Adipocyte (in vitro differentiated cells): ENCODE data around the gene EXD2.
"Not testable (repeated sequence)": the region's sequence is repeated elsewhere in the genome, so short reads cannot be mapped to it uniquely, and the experiment has no call there.

Experiments used
- DNase-seq: peaks from one replicate; pipeline ENCODE4 v3.0.0-alpha.2; 2015; ENCODE audit warnings: low read depth
- H3K27me3 ChIP-seq: replicated peaks from 2 replicates; pipeline ENCODE4 v1.7.0; 2013; ENCODE audit warnings: mild to moderate bottlenecking, low read length, moderate library complexity; ENCODE audit not compliant: control insufficient read depth, insufficient read depth
- H3K36me3 ChIP-seq: 2 replicates; pipeline ENCODE4 v1.7.0; 2013; ENCODE audit warnings: low read length, mild to moderate bottlenecking, moderate library complexity; ENCODE audit not compliant: control insufficient read depth, insufficient read depth, severe bottlenecking
- H3K4me1 ChIP-seq: 2 replicates; pipeline ENCODE4 v1.7.0; 2013; ENCODE audit warnings: mild to moderate bottlenecking, low read length, moderate library complexity; ENCODE audit not compliant: control insufficient read depth, insufficient read depth
- H3K4me3 ChIP-seq: 2 replicates; pipeline ENCODE4 v1.7.0; 2013; ENCODE audit warnings: mild to moderate bottlenecking, low read length, moderate library complexity
- H3K9ac ChIP-seq: 2 replicates; pipeline ENCODE4 v1.7.0; 2013; ENCODE audit warnings: mild to moderate bottlenecking, low read length, moderate library complexity
- H3K9me3 ChIP-seq: 2 replicates; pipeline ENCODE4 v1.7.0; 2013; ENCODE audit warnings: mild to moderate bottlenecking, low read length, moderate library complexity; ENCODE audit not compliant: control insufficient read depth

EXD2 gene

GRCh38 chr14:69199786-69200185 lies 8.5 kb downstream of the EXD2 start:
- H3K9me3 ChIP-seq = no peaks in the 10 kb centered on the region
- no peaks in the 10 kb centered on the region for H3K36me3 ChIP-seq
- no peaks in the 10 kb centered on the region for H3K27me3 ChIP-seq
- no peak overlapping the region for H3K9ac ChIP-seq
- H3K4me3 ChIP-seq = no peak overlapping the region
- H3K4me1 ChIP-seq = no peaks in the 10 kb centered on the region
- no peak for DNase-seq

GRCh38 chr14:69204753-69205152 lies 13.5 kb downstream of the EXD2 start:
- H3K4me1 ChIP-seq = no peaks in the 10 kb centered on the region
- no peak overlapping the region for H3K4me3 ChIP-seq
- H3K9ac ChIP-seq = no peak overlapping the region
- no peaks in the 10 kb centered on the region for H3K36me3 ChIP-seq
- no peak for DNase-seq
- H3K9me3 ChIP-seq = no peaks in the 10 kb centered on the region
- H3K27me3 ChIP-seq = no peaks in the 10 kb centered on the region

GRCh38 chr14:69207435-69208041 lies 16.2 kb downstream of the EXD2 start:
- no peak for DNase-seq
- H3K27me3 ChIP-seq = no peaks in the 10 kb centered on the region
- no peak overlapping the region for H3K4me3 ChIP-seq
- peaks cover 5% of the 10 kb centered on the region for H3K36me3 ChIP-seq
- no peaks in the 10 kb centered on the region for H3K9me3 ChIP-seq
- no peaks in the 10 kb centered on the region for H3K4me1 ChIP-seq
- no peak overlapping the region for H3K9ac ChIP-seq

- Histone ChIP-seq H3K27me3 (no peaks in the 10 kb centered on the region), H3K9me3 (no peaks in the 10 kb centered on the region), H3K36me3 (peaks cover 5% of the 10 kb centered on the region), H3K9ac (no peak overlapping the region), H3K4me3 (no peak overlapping the region), H3K4me1 (no peaks in the 10 kb centered on the region)
- DNase-seq = no peak
Observed at GRCh38 chr14:69208666-69209065, 17.4 kb downstream of the EXD2 start.

GRCh38 chr14:69214393-69214792 lies 23.1 kb downstream of the EXD2 start:
- Histone ChIP-seq H3K36me3 (peaks cover 5% of the 10 kb centered on the region), H3K4me3 (no peak overlapping the region), H3K9ac (no peak overlapping the region), H3K27me3 (no peaks in the 10 kb centered on the region), H3K9me3 (no peaks in the 10 kb centered on the region), H3K4me1 (peaks cover 5% of the 10 kb centered on the region)
- DNase-seq = peak; percentile 60

GRCh38 chr14:69217663-69218062 lies 26.4 kb downstream of the EXD2 start:
- not testable (repeated sequence) for DNase-seq, H3K9ac ChIP-seq, H3K4me3 ChIP-seq, H3K9me3 ChIP-seq, H3K36me3 ChIP-seq, H3K4me1 ChIP-seq, H3K27me3 ChIP-seq

- no peaks in the 10 kb centered on the region for H3K9me3 ChIP-seq
- no peak overlapping the region for H3K4me3 ChIP-seq
- H3K27me3 ChIP-seq = no peaks in the 10 kb centered on the region
- H3K4me1 ChIP-seq = peaks cover 14% of the 10 kb centered on the region
- no peak overlapping the region for H3K9ac ChIP-seq
- peaks cover 5% of the 10 kb centered on the region for H3K36me3 ChIP-seq
- no peak for DNase-seq
Observed at GRCh38 chr14:69224946-69225345, 33.6 kb downstream of the EXD2 start.

GRCh38 chr14:69226178-69226577 lies 34.9 kb downstream of the EXD2 start:
- Histone ChIP-seq H3K36me3 (peaks cover 8% of the 10 kb centered on the region), H3K27me3 (no peaks in the 10 kb centered on the region), H3K9me3 (no peaks in the 10 kb centered on the region), H3K9ac (no peak overlapping the region), H3K4me3 (no peak overlapping the region), H3K4me1 (peaks cover 14% of the 10 kb centered on the region)
- no peak for DNase-seq

- peak; percentile 7 for DNase-seq
- H3K27me3 ChIP-seq = no peaks in the 10 kb centered on the region
- peaks cover 8% of the 10 kb centered on the region for H3K36me3 ChIP-seq
- no peak overlapping the region for H3K9ac ChIP-seq
- H3K4me1 ChIP-seq = peaks cover 14% of the 10 kb centered on the region
- H3K9me3 ChIP-seq = no peaks in the 10 kb centered on the region
- H3K4me3 ChIP-seq = no peak overlapping the region
Observed at GRCh38 chr14:69226736-69227135, 35.4 kb downstream of the EXD2 start.

GRCh38 chr14:69231486-69231885 lies 40.2 kb downstream of the EXD2 start:
- Histone ChIP-seq H3K4me3 (no peak overlapping the region), H3K9ac (no peak overlapping the region), H3K9me3 (no peaks in the 10 kb centered on the region), H3K4me1 (peaks cover 9% of the 10 kb centered on the region), H3K36me3 (peaks cover 30% of the 10 kb centered on the region), H3K27me3 (no peaks in the 10 kb centered on the region)
- no peak for DNase-seq

GRCh38 chr14:69232388-69232787 lies 41.1 kb downstream of the EXD2 start:
- Histone ChIP-seq H3K36me3 (peaks cover 39% of the 10 kb centered on the region), H3K4me1 (no peaks in the 10 kb centered on the region), H3K27me3 (no peaks in the 10 kb centered on the region), H3K4me3 (no peak overlapping the region), H3K9me3 (no peaks in the 10 kb centered on the region), H3K9ac (no peak overlapping the region)
- DNase-seq = no peak

GRCh38 chr14:69234106-69234505 lies 42.8 kb downstream of the EXD2 start:
- Histone ChIP-seq H3K9me3 (no peaks in the 10 kb centered on the region), H3K36me3 (peaks cover 47% of the 10 kb centered on the region), H3K4me1 (no peaks in the 10 kb centered on the region), H3K9ac (no peak overlapping the region), H3K27me3 (no peaks in the 10 kb centered on the region), H3K4me3 (no peak overlapping the region)
- no peak for DNase-seq
